ENCODE data around the gene TTLL11.

The TTLL11 gene

GRCh38 chr9:121871431-121872025 lies 221.6 kb downstream of the TTLL11 start:
- no peak for DNase-seq

GRCh38 chr9:121870271-121870670 lies 222.8 kb downstream of the TTLL11 start:
- DNase-seq, result no peak

- no peak for DNase-seq
These were observed 224.5 kb downstream of the TTLL11 start for GRCh38 chr9:121868626-121869025.

DNA sequence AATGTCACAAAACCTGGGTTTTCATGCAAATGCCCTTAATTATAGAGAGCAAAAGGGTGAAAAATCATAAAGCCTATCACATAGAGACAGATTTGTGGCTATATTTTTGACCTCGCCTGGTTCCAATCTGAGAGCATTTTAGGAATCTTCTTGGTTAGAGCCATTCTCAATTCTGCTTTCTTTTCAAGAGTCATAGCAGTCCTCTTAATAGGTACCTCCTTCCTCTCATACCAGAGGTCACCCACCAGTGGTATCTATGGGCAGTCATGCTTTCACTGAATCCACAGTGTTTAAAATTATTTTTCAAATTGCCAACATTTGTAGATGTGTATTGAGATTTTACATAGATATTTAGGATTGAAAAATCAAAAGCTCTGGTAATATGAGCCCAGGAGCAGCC lies 226.2 kb downstream of the TTLL11 start:
- no peak for DNase-seq

- no peak for DNase-seq
These were observed 227.2 kb downstream of the TTLL11 start for GRCh38 chr9:121865884-121866283.

DNA sequence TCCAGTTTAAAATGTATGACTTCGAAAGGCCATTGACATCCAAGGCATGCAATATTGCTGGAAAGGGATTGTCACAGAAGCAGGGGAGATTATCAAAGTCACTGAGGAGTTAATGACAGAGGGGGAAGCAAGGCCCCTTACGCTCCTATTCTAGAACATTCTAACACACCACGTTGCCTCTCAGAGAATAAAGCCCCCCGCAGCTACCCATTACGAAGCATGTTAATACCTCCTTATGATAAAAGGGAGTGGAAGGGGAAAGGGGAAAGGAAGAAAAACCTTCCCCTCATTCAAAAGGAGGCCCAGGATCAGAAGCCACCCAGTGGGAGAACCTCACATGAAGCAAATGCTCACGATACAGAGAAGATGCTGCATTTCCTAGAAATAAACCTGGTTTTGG lies 228.0 kb downstream of the TTLL11 start:
- DNase-seq, result no peak

DNA sequence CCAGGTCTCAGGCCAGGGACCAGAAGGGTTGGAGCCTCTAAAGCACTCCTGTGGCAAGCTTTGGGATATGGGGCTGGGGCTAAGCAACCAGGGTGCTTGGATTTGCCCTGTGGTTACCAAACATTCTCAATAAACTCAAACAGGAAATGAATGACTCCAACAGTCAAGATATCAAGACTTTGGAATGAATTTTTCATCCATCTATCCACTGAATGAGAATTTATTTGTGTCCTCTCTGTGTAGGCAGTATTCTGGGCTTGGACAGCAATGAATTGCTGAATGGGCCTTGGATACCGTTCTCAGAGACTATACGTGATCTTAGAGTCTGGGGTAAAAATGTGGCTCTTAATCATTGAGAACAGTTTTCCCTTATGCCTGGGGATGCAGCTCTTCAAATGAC lies 229.2 kb downstream of the TTLL11 start:
- DNase-seq, result no peak

DNA sequence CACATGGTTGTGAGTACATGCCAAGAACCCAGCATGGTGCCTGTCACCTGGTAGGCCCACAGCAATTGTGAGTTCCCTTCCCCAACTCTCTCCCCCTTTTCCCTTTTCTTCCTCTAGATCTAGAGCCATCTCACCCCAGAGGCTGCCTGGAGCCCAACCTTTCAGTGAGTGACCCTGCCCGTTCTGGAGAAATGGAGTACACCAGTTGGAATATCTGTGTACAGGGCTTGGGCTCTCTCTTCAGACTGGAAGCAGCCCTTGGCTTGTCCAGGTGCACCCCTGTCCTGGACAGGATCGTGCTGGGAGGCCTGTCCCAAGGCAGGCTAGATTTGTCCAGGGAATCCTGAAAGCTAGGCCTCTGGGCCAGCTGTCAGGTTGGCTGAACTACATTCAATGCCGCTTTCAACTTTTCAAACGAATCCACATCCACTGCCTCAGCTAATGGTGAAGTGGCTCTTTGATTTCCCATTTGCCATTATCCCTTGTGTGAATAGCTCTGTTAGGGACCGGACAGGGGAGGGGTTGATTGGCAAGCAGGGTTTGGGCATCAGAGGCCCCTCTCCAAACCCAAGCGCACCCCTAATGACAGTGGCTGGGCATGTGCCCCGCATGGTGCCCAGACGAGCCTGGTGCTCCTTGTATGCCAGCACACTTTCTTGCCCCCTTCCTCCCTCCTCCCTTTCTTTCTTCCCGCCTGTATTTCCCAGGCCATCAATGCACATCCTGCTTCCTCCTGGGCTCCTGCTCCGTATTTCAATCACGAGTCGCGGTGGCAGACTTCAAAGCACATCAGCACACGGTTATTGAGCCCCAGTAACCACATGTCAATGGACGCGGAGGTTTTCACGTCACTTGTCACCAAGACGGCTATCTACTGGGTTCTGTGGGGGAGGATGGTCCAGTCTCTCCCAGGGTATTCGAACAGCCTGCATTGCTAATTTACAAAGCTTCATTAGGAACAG lies 230.5 kb downstream of the TTLL11 start:
- DNase-seq, result no peak

DNA sequence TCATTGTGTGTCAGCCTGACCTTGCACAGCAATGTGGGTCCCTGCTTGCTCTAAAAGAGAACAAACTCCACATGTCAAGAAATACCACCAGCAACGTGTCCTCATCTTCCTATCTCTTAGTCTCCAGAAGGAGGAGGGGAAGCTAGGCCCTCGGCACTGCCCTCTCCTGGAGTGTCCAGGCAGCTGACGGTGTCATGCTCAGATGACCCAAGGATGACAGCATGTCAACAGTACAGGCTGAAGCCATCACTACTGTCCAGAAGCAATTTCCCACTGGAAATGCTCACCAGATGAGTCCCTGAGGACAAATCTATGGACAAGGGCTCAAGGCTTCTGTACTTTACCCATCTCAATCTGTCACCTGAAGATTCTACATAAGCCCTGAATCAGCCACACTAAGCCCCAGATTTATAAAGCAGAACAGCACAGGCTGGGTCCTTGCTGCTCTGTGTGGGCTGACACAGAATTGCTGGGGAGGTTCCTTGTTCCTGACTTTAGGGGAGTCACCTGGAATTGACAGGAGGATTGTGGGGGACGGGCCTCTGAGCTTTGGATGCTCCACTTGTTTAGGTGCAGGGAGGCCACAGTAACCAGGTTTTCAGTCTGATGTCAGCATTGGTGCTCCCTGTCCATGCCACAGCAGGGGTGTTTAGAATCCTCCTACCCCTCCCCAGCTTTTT lies 231.5 kb downstream of the TTLL11 start:
- DNase-seq, result no peak

DNA sequence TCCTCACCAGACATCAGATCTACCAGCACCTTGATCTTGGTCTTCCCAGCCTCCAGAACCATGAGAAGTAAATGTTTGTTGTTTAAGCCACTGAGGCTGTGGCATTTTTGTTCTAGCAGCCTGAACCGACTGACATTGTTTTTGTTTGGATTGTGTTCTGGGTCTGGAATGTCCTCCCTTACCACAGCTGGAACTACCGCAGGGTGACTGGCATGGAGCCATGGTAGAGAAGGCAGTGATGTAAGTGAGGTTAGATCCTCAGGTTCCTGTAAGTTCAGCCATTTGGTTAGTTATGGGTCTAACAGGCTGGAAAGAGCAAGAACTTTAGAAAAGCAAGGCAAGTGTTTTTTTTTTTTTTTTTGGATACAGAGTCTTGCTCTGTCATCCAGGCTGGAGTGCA lies 232.4 kb downstream of the TTLL11 start:
- DNase-seq, result no peak

DNA sequence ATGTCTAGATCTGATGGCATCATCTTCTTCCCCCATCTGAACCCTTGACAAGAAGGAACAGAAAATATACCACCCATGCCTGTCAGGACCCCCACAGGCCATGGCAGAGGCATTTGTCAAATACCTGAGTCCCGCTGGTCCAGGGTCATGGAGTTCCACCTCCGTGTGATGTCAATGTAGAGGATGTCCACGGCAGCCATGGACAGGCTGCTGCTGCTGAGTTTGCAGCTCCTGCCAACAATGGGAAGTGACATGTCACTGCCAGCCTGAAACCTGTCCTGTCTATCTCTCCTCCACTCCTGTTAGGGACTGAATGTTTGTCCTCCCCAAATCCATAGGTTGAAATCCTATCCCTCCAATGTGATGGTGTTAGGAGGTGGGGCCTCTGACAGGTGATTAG lies 232.9 kb downstream of the TTLL11 start:
- no peak for DNase-seq

DNA sequence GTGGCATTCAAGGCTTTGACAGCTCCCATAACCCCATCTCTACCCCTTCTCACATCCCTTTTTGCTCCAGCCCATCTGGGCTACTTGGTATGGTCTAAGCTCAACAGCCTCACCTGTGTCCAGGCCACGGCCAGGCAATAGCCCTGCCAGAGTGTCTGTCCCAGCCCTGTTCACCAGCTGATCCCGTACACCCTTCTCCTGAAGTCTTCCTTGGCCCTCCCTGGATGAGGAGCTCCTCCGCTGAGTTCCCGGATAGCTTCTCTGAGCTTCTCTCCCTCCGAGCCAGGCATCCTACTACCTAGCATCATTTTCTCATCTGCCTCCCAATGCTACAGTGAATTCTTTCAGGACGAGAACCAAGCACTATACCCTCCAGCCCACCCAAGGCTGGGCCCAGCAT lies 233.5 kb downstream of the TTLL11 start:
- no peak for DNase-seq

GRCh38 chr9:121858788-121859187 lies 234.3 kb downstream of the TTLL11 start:
- no peak for DNase-seq

DNA sequence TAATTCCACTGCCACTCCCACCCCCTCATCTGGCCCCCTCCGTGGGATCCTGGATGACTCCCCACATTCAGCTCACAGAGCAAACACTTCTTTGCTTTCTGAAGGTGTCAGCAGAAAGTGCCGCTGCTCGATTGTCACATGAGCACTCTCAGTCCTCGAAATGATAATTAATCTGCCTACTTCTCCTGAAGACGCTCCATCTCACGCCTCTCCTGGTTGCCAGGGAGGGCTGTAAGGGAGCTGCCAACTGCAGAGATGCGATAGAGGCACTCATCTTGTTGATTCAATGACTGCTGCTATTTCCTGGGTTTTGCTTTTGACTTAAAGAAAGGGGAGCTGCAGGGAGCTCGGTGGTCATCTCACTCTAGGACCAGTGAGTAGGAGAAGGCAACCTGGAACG lies 235.2 kb downstream of the TTLL11 start:
- no peak for DNase-seq

DNA sequence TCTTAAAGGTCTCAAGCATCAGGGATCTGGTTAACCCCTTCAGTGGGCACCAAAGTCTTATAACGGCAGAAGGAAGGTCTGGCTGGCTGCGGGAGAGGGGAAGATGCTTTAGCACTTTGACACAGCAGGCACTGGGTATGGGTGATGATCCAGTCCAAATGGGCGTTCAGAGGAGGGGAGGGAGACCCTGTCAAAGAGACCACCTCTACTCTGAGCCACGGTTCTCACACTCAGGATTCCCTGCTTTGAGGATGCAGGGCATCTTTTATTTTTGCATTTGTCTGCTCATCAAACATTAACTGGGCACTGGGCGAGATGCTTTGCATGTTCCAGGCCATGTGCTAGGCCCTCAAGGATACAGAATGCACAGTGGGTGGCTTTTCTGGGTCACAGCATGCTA lies 237.6 kb downstream of the TTLL11 start:
- DNase-seq, result no peak

DNA sequence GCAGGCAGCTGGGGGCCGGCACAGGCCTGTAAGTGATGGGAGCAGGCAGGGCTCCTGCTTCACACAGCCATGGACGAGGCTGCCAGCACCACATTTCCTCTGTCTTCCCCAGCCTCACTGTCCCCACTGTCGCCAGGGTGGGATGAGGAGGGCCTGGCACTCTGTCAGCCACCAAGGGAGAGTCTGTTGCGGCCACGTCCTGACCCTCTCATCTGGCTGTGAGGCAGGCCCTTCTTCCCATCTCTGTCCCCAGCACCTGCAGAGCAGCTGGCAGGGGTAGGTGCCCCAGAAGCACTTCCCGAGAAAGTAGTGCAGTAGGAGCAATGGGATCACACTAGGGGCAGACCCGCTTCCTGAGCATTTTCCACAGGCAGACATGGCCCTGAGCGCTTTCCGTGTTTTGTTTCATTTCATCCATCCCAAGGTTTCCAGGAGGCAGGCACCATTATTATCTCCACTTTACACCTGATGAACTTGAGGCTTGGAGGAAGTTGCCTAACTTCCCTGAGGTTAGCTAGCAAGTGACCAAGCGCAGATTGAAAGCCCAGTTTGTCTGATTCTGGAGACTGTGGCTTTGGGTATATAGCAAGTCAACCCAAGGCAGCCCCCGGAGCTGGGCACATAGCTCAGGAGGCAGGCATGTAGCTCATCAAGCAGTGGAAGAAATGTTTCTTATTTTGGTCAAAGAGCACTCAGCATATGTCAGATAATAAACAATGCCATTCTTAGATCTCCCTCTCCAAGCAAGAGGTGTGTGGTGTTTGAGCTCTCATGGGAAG lies 239.3 kb downstream of the TTLL11 start:
- DNase-seq, result no peak

GRCh38 chr9:121852651-121853616 lies 240.2 kb downstream of the TTLL11 start:
- no peak for DNase-seq

- DNase-seq, result no peak
These were observed 240.9 kb downstream of the TTLL11 start for GRCh38 chr9:121852241-121852640.

GRCh38 chr9:121851641-121852091 lies 241.4 kb downstream of the TTLL11 start:
- no peak for DNase-seq

DNA sequence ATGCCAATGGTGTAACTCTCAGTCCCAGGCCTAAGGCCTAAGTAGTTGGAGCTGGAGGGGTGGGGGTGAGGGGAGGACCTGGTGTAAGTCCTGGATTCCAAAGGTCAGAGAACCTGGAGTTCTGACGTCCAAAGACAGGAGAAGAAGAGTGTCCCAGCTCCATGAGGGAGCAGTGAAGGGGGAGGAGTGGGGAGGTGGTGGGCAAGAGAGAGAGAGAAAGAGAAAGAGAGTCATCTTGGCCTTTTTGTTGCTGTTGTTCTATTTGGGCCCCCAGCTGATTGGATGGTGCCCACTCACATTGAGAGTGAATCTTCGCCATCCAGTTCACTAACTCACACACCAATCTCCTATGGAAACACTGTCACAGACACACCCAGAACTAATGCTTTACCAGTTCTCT lies 242.7 kb downstream of the TTLL11 start:
- no peak for DNase-seq

DNA sequence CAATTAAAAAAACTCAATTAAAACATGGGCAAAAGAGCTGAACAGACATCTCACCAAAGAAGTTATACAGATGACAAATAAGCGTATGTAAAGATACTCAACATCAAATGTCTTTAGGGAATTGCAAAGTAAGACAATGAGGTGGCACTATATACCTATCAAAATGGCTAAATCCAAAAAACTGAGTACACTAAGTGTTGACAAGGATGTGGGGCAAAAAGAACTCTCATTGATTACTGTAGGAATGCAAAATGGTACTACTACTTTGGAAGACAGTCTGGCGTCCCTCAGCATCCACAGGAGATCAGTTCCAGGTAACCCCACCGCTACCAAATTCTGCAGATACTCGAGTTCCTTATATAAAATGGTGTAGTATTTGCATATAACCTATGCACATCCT lies 243.6 kb downstream of the TTLL11 start:
- no peak for DNase-seq

- DNase-seq, result no peak
These were observed 248.5 kb downstream of the TTLL11 start for GRCh38 chr9:121844562-121844961.
